DOHH2 (cell line): ENCODE data around the gene RIBC2.

Source experiments
- EZH2phosphoT487 ChIP-seq: fragments of 200-600 bp; sonication (generic); IDR thresholded peaks from 2 replicates; pipeline ENCODE4 v1.6.1; 2017; ENCODE audit warnings: borderline replicate concordance, mild to moderate bottlenecking, antibody characterized with exemption, low read length, moderate library complexity, mixed read lengths
- TF ChIP-seq, protein P1 (sequence below): fragments of 200-600 bp; sonication (generic); IDR thresholded peaks from one replicate; pipeline ENCODE4 v1.5.1; 2014; ENCODE audit warnings: antibody characterized with exemption, mild to moderate bottlenecking, low read depth, low read length; ENCODE audit not compliant: poor library complexity, severe bottlenecking

DNA sequence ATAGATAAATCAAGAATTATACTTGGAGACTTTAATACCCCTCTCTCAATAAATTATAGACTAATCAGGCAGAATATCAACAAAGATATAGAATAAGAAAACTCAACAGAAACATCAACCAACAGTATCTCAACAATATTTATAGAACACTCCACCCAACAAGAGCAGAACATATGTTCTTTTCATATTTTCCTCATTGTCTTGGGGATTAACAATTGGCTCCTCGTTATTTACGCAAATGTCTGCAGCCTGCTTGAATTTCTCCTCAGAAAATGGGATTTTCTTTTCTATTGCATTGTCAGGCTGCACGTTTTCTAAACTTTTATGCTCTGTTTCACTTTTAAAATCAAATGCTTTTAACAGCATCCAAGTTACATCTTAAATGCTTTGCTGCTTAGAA is 52.1 kb downstream of the RIBC2 start:
- TF ChIP-seq, protein P1, sequence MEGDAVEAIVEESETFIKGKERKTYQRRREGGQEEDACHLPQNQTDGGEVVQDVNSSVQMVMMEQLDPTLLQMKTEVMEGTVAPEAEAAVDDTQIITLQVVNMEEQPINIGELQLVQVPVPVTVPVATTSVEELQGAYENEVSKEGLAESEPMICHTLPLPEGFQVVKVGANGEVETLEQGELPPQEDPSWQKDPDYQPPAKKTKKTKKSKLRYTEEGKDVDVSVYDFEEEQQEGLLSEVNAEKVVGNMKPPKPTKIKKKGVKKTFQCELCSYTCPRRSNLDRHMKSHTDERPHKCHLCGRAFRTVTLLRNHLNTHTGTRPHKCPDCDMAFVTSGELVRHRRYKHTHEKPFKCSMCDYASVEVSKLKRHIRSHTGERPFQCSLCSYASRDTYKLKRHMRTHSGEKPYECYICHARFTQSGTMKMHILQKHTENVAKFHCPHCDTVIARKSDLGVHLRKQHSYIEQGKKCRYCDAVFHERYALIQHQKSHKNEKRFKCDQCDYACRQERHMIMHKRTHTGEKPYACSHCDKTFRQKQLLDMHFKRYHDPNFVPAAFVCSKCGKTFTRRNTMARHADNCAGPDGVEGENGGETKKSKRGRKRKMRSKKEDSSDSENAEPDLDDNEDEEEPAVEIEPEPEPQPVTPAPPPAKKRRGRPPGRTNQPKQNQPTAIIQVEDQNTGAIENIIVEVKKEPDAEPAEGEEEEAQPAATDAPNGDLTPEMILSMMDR: no peak
- TF ChIP-seq EZH2phosphoT487: no peak
